ENCODE results near the gene EIF2S3.
"Not testable (repeated sequence)": the region's sequence is repeated elsewhere in the genome, so short reads cannot be mapped to it uniquely, and the experiment has no call there.

EIF2S3 gene

GRCh38 chrX:24054182-24055042 is at the start of gene EIF2S3:
Gene EIF2S3, plus strand, starts transcription at chrX:24054956. Its CDS starts 13 bp downstream, at chrX:24054969.
- DNase-seq, result peak; percentile 80 to 85

- no peak for DNase-seq
Observed at GRCh38 chrX:24005028-24005427, 49.7 kb upstream of the EIF2S3 start.

GRCh38 chrX:24005867-24006266 is 48.9 kb upstream of the EIF2S3 start:
- no peak for DNase-seq

GRCh38 chrX:24012266-24012665 is 42.5 kb upstream of the EIF2S3 start:
- no peak for DNase-seq

GRCh38 chrX:24014388-24015018 is 40.3 kb upstream of the EIF2S3 start:
- DNase-seq, result peak; percentile 49 to 55

- DNase-seq, result no peak
Observed at GRCh38 chrX:24017674-24018073, 37.1 kb upstream of the EIF2S3 start.

- DNase-seq, result no peak
Observed at GRCh38 chrX:24018809-24019208, 35.9 kb upstream of the EIF2S3 start.

GRCh38 chrX:24019448-24019847 is 35.3 kb upstream of the EIF2S3 start:
- DNase-seq, result no peak

GRCh38 chrX:24020306-24020876 is 34.4 kb upstream of the EIF2S3 start:
- DNase-seq, result no peak

GRCh38 chrX:24023544-24023943 is 31.2 kb upstream of the EIF2S3 start:
- no peak for DNase-seq

GRCh38 chrX:24023972-24024669 is 30.6 kb upstream of the EIF2S3 start:
- no peak for DNase-seq

GRCh38 chrX:24024819-24025740 is 29.7 kb upstream of the EIF2S3 start:
- DNase-seq, result peak; percentile 79 to 82

- DNase-seq, result no peak
Observed at GRCh38 chrX:24025741-24026403, 28.9 kb upstream of the EIF2S3 start.

- DNase-seq, result no peak
Observed at GRCh38 chrX:24026432-24026831, 28.3 kb upstream of the EIF2S3 start.

- no peak for DNase-seq
Observed at GRCh38 chrX:24027086-24027485, 27.7 kb upstream of the EIF2S3 start, which contains the start of gene KLHL15. Gene KLHL15, minus strand, starts transcription at chrX:24027186. Its CDS starts 20,493 bp downstream, at chrX:24006693.

GRCh38 chrX:24027985-24028384 is 26.8 kb upstream of the EIF2S3 start:
- no peak for DNase-seq

GRCh38 chrX:24030597-24030996 is 24.2 kb upstream of the EIF2S3 start:
- DNase-seq, result no peak

- DNase-seq, result no peak
Observed at GRCh38 chrX:24034485-24034884, 20.3 kb upstream of the EIF2S3 start.

- DNase-seq, result no peak
Observed at GRCh38 chrX:24037729-24038128, 17.0 kb upstream of the EIF2S3 start.

GRCh38 chrX:24046060-24046459 is 8.7 kb upstream of the EIF2S3 start:
- DNase-seq, result not testable (repeated sequence)

GRCh38 chrX:24049643-24050042 is 5.1 kb upstream of the EIF2S3 start:
- DNase-seq, result not testable (repeated sequence)
